A549 (cell line): ENCODE data around the gene LIMCH1.

Source experiments
- BHLHE40 ChIP-seq: IDR thresholded peaks from 2 replicates; pipeline ENCODE4 v1.6.1; 2012; ENCODE audit warnings: low read depth, low read length, inconsistent platforms
- CTCF ChIP-seq: fragments of >200 bp; sonication (Bioruptor Twin); formaldehyde crosslinking; IDR thresholded peaks from 3 replicates; pipeline ENCODE4 v1.5.1; 2016
- EP300 ChIP-seq, 2 experiments: fragments of >200 bp; sonication (Bioruptor Twin); formaldehyde crosslinking; IDR thresholded peaks; 2 replicates in 1 of 2; 3 replicates in 1 of 2; pipeline ENCODE4 v1.6.1; 2016 to 2017
- POLR2AphosphoS2 ChIP-seq: conservative IDR thresholded peaks from 2 replicates; pipeline ENCODE4 v1.6.1; 2012; ENCODE audit warnings: low read length, improper control_type of control experiment, inconsistent platforms
- TF ChIP-seq, protein P1 (sequence below): fragments of 450-650 bp; IDR thresholded peaks from 2 replicates; pipeline ENCODE4 v1.6.1; 2014; ENCODE audit warnings: antibody characterized with exemption
- TF ChIP-seq, protein P2 (sequence below): fragments of 200-600 bp; sonication (generic); IDR thresholded peaks from 2 replicates; pipeline ENCODE4 v1.6.1; 2016; ENCODE audit warnings: antibody characterized with exemption, mild to moderate bottlenecking, moderate library complexity
- TF ChIP-seq, protein P3 (sequence below): IDR thresholded peaks from 2 replicates; pipeline ENCODE4 v1.6.1; 2012

- TF ChIP-seq CTCF: no peak
- TF ChIP-seq EP300 (IDR thresholded peaks at IDR 0.05): no peak
- no peak for TF ChIP-seq BHLHE40
- TF ChIP-seq, protein P1, sequence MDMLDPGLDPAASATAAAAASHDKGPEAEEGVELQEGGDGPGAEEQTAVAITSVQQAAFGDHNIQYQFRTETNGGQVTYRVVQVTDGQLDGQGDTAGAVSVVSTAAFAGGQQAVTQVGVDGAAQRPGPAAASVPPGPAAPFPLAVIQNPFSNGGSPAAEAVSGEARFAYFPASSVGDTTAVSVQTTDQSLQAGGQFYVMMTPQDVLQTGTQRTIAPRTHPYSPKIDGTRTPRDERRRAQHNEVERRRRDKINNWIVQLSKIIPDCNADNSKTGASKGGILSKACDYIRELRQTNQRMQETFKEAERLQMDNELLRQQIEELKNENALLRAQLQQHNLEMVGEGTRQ: no peak
- TF ChIP-seq, protein P2, sequence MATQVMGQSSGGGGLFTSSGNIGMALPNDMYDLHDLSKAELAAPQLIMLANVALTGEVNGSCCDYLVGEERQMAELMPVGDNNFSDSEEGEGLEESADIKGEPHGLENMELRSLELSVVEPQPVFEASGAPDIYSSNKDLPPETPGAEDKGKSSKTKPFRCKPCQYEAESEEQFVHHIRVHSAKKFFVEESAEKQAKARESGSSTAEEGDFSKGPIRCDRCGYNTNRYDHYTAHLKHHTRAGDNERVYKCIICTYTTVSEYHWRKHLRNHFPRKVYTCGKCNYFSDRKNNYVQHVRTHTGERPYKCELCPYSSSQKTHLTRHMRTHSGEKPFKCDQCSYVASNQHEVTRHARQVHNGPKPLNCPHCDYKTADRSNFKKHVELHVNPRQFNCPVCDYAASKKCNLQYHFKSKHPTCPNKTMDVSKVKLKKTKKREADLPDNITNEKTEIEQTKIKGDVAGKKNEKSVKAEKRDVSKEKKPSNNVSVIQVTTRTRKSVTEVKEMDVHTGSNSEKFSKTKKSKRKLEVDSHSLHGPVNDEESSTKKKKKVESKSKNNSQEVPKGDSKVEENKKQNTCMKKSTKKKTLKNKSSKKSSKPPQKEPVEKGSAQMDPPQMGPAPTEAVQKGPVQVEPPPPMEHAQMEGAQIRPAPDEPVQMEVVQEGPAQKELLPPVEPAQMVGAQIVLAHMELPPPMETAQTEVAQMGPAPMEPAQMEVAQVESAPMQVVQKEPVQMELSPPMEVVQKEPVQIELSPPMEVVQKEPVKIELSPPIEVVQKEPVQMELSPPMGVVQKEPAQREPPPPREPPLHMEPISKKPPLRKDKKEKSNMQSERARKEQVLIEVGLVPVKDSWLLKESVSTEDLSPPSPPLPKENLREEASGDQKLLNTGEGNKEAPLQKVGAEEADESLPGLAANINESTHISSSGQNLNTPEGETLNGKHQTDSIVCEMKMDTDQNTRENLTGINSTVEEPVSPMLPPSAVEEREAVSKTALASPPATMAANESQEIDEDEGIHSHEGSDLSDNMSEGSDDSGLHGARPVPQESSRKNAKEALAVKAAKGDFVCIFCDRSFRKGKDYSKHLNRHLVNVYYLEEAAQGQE: no peak
- TF ChIP-seq, protein P3, sequence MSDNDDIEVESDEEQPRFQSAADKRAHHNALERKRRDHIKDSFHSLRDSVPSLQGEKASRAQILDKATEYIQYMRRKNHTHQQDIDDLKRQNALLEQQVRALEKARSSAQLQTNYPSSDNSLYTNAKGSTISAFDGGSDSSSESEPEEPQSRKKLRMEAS: no peak
- no peak for TF ChIP-seq POLR2AphosphoS2
These were observed 11.5 kb downstream of the LIMCH1 start for GRCh38 chr4:41549478-41549877.
